GM19240 (cell line): ENCODE results near the gene LGR5.
"Not testable (repeated sequence)": the region's sequence is repeated elsewhere in the genome, so short reads cannot be mapped to it uniquely, and the experiment has no call there.

Experiments
- DNase-seq: peaks from one replicate; pipeline ENCODE4 v3.0.0; 2011; ENCODE audit warnings: low spot score; ENCODE audit not compliant: insufficient read length

The LGR5 gene

DNA sequence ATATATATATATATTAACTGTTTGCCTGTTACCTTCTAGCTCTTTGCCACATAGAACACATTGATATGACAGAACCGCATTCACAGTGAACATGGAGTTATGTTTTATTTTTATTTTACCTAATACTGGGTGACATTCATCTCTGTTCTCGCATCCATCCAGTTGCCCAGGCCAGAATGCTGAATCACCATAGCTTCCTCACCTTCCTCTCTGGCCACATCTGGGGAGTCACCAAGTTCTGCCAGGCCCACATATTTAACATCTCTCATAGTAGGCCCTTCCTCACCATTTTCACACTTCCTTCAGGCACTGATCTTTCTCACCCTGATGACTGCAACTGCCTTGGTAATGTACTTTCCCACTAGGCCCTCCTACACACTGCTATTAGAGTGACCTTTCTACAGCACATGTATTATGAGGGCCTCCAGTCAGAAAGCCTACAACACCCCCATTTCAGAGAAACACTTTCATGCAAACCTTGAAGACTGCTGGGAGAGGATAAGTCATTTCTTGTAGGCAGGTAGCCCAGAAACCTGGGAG, 106.8 kb downstream of the LGR5 start:
- no peak for DNase-seq

DNA sequence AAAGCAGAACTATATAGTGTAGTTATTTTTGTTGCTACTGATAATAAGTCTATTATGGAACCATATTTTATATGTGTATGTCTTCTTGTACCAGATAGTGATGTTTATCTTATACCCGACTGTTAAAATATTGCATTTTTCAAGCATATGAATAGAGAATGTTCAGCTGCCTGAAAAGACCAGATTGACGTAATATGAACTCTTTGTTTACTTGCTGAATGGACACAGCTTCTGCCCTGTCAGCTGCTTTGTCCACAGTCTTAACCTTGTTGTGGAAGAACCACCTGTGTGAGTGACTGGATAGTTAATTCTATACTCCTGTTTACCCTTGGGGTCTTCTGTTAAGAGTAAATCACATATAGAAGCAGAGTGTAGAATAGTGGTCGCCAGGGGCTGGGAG, 109.3 kb downstream of the LGR5 start:
- no peak for DNase-seq

DNA sequence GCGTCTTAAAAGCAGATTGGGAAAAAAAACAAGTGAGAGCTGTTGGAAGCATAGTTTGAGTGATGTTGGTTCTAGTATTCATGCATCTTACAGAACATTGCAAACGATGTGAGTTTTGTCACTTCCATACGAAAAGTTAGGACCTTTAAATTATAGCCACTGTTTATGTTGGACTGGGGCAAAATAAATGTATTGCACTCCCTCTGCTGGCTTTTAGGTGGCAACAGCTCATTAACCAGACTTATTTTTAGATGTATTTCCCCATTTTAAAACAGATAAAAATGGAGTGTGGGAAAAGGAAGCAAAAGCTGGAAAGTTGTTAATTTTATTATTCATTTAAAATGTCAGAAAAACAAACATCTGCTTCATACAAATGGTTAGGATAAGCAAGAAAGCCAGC, 111.9 kb downstream of the LGR5 start:
- no peak for DNase-seq

DNA sequence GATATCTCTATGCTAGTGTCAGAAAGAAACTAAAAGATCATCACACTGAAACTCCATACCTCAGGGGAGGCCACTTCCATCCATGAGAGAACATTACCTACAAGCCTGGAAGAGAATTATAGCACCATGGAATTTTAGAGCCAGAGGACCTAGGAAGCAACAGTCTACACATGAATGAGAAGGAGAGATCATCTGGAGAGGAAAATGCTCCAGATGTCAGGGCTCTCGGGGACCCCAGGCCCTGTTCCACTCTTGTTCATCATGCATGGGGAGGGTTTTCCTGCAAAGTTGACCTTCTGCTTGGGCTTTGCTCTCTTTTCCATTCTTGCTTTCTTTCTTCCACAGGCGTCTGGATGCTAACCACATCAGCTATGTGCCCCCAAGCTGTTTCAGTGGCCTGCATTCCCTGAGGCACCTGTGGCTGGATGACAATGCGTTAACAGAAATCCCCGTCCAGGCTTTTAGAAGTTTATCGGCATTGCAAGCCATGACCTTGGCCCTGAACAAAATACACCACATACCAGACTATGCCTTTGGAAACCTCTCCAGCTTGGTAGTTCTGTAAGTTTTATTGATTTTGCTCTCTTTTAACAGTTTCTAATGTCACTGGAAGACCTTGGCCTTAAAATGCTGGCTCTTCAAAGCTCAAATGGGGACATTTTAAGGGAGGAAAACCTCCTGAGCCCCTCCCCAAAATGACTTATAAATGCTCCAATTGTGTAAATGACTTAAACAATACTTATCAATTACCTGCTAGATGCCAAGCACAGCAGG, 113.3 kb downstream of the LGR5 start:
- DNase-seq: no peak

DNA sequence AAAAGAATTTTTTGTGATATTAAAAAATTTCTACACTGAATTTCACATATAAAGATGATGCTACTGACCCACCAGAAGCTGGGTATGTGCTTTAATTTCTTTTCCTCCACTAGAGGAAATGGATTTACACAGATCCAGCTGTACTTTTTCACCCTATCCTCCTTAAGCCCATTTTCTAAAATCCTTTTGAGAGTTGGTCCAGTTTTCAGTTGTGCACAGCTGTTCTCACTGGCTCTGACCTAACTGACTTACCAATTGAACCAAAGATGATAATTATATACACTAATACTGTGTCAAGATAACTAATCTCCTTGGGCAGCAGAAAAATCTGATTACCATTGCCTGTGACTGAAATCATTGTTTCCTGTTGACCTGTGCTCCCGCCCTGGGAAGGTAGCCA, 115.6 kb downstream of the LGR5 start:
- no peak for DNase-seq

DNA sequence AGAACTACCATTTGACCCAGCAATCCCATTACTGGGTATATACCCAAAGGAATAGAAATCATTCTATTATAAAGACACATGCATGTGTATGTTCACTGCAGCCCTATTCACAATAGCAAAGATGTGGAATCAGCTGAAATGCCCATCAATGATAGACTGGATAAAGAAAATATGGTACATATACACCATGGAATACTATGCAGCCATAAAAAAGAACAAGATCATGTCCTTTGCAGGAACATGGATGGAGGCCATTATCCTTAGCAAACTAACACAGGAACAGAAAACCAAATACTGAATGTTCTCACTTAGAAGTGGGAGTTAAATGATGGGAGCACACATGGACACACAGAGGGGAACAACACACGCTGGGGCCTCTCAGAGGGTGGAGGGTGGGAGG, 116.2 kb downstream of the LGR5 start:
- not testable (repeated sequence) for DNase-seq

DNA sequence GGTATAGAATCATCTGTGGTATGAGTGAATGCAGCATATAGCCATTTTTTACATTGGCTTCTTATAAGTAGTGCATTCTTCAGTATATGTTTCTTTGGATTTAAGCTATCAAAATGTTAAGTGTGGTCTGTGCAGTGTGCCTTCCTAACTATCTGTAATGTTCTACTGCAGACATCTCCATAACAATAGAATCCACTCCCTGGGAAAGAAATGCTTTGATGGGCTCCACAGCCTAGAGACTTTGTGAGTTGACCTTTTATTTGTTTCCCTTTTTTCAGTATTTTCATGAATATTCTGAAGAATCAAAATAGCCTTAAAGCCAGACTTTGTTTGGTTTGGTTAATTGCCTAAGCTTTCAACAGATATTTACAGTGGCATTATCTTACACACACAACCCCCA, 116.8 kb downstream of the LGR5 start:
- no peak for DNase-seq

DNA sequence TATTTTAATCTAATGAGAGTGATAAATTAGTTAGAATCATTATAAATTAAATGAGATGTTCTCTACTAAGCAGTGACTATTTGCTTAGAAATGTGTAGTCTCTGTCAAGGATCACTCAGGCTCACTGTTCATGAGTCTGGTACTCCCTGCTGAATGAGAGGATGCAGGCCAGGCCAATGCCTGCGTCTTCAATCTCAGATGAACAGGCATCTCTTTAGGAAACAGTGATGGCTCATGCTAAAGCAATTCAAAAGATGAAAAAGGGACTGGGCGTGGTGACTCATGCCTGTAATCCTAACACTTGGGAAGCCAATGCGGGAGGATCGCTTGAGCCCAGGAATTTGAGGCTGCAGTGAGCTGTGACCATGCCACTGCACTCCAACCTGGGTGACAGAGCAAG, 117.3 kb downstream of the LGR5 start:
- no peak for DNase-seq

DNA sequence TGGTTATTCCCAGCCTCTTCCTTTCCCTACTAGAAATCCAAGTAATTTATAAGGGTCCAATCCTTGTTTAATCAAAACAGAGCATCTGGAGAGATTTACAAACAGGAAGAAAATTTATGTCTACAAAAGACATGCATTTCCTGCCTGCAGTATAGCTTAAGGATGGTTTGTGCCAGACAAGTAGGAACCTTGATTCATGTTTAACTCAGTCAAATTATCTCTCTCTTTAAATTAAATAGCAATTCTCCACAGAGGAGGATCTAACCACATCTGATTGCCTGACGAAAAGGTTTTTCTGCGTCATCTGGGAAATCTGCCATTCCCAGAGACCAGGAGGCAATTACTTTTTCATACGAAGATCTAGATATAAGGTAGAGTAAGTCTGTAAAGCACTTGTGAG, 118.8 kb downstream of the LGR5 start:
- no peak for DNase-seq

DNA sequence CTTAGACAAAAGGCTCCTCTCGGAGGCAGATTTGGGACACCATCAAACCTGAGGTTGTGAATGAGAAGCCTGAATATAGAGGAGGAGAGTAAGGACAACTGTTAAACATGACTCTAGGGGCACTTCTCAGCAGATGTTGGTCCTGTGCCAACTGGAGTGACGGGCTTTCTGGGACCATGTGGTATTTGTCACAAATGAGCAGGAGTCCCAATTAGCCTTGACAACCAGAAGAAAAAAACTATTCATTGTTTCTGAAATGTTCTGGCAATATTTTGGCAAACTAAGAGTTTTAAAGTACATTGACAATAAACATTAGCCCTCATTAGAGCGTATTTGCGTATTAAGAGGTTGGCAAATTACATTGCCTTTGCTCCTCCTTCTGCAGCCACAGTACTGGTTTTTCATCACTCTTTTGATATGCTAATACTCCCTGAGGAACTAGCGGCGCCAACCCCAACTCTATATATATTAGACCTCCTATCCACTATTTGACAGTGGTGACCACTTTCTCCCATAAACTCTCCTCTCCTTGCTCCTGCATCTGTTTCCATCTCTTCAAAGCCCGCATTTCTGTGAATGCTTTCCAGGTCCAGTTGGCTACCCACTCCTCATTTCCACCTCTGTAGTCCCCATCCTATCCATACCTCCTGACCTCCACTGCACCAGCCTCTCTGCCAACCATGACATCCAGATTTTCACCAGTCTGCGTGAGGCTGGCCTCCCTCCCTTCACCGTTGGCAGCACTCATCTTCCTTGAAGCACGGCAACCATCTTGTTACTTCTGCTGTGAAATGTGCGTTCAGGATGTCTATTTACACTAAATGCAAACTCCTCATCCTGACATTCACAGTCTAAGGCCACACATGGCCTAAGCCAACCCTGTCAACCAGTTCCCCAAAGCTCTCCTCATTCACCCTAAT, 123.3 kb downstream of the LGR5 start:
- DNase-seq: no peak

DNA sequence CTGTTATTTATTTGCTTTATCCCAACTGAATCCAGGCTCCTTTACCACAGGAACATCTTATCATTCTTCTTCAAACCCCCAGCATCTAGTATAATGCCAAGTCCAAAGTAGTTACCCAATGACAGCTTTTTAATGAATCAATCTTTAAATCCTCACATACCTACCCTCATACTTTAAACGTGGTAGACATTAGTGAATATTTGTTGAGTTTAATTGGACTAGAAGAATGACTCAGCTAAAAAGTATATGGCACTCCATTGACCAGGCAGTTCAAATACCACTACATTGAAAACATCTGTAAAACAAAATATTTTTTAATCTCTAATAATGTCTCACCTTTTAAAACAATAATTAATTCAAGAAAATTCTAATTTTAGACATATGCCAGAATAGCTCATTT, 125.9 kb downstream of the LGR5 start:
- DNase-seq: no peak

DNA sequence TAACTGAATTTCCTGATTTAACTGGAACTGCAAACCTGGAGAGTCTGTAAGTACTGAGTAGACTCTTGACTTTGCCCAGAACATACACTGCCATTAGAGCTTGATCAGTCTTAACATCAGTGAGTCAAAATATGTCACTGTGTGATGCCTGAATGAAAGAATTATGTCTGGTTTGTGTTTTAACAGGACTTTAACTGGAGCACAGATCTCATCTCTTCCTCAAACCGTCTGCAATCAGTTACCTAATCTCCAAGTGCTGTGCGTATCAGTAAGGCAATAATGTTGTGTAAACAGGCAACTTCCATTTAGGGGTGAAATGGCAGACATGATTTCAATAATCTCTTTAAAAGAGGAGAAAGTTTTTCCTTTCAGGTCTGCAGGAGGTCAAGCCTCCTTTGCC, 127.1 kb downstream of the LGR5 start:
- DNase-seq: no peak

DNA sequence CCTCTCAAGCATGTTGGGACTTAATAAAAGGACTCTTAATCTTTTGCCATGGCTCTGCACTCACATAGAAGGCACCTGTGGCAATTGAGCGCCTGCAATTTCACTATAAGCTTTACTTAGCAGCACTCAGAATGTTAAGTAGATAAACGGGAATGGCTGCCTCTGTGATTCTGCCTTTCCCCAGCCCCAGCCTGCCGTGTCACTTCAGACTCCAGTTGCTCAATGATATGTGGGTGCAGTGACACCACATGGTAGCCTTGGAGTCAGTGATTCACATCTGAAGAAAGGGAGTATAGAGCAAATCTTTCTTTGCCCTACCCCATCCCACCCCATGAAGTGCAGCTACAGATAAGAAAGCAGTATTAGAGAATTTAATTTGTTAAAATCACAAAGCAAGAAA, 127.9 kb downstream of the LGR5 start:
- no peak for DNase-seq

DNA sequence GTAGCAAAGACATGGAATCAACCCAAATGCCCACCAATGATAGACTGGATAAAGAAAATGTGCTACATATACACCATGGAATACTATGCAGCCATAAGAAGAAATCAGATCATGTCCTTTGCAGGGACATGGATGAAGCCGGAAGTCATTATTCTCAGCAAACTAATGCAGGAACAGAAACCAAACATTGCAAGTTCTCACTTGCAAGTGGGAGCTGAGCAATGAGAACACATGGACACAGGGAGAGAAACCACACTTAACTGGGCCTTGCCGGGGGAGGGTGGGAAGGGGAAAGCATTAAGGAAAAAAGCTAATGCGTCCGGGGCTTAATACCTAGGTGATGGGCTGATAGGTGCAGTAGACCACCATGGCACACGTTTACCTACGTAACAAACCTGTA, 130.3 kb downstream of the LGR5 start:
- not testable (repeated sequence) for DNase-seq

DNA sequence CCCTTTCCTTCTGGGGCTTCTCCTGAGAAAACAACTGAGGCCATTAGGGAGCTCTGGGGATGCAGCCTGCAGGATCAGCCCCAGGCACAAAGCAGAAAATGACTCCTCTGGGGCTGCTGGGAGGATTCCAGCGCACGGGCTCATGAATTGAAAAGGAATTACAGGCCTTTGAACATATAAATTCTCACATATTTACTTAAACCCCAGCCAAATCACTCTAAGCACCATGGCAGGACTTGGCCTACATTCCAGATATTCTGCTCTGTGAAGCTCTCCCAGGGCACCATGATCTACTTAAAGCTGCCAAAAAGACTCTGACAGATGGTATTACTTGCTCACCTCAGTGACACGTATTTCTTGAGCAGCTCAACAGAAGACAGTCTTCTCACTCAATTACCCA, 136.9 kb downstream of the LGR5 start:
- DNase-seq: no peak

DNA sequence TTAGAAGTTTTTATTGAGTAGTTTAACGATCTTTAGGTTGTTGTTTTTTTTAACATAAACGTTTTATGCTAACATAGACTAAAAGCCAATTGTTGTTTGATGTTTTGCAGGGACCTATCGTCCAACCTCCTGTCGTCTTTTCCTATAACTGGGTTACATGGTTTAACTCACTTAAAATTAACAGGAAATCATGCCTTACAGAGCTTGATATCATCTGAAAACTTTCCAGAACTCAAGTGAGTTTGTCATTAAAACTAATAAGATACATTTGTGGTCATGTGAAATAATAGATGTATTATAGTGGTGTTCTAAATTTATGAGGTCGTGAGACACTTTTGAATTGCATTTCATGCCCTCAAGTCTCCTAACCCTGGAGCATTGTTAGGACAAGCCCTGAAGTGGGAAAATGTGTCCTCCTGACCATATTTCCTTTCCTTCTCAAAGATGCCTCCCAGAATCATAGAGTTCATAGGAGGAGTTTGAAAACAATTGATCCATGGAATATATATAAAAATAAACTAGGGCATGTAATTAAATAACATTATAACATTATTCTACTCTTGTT, 139.2 kb downstream of the LGR5 start:
- no peak for DNase-seq

DNA sequence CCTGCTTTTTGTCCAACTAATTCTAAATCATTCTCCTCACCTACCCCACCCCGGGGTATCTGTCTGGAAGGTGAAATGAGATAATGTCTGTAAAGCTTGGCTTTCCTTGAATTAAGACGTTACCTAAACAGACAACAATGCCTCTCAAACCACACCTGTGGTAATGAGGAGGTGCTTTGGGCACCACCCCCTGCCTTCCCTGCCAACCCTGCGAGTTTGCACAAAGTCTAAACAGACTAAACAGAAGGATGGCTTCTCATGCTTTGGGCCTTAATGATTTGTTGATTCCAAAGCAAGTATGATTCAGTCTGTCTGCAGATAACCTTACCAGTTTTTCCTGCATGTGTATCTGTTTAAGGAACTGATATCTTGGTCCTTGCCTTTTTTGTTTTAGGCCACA, 141.6 kb downstream of the LGR5 start:
- no peak for DNase-seq

DNA sequence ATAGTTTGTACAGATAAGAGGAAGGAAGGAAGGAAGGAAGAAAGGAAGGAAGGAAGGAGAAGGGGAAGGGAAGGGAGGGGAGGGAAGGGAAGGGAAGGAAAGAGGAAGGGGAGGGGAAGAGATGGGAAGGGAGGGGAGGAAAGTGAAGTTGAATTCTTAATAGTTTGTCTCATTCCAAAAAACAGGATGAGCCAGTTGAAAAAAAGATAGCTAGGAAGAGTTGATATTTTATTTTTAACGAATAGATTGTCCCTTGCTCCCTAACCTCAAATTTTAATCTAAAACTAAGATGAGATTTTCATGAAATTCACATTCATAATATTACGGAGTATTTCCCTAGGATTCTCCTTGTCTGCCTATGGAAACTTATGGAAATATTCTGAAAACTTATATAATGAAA, 143.3 kb downstream of the LGR5 start:
- DNase-seq: no peak

DNA sequence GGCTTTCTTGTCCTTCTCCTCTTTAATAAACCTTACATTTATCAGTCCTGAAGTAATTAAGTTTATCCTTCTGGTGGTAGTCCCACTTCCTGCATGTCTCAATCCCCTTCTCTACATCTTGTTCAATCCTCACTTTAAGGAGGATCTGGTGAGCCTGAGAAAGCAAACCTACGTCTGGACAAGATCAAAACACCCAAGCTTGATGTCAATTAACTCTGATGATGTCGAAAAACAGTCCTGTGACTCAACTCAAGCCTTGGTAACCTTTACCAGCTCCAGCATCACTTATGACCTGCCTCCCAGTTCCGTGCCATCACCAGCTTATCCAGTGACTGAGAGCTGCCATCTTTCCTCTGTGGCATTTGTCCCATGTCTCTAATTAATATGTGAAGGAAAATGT, 144.8 kb downstream of the LGR5 start:
- no peak for DNase-seq

DNA sequence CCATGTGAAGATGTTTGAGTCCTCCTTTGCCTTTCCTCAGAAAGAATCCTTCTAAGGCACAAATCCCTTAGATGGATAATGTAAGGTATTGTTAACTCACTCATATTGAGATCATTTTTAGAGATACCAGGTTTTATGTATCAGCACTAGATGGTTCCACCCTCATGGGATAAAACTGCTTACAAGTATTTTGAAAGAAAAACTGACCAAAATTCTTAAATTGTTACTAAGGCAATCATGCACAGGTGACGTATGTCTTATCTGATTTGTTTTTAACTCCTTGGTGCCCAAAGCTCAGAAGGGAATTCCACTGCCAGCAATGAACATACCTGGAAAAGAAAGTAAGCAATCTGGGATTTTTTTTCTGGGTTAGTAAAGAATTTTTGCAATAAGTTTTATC, 145.6 kb downstream of the LGR5 start:
- DNase-seq: no peak

DNA sequence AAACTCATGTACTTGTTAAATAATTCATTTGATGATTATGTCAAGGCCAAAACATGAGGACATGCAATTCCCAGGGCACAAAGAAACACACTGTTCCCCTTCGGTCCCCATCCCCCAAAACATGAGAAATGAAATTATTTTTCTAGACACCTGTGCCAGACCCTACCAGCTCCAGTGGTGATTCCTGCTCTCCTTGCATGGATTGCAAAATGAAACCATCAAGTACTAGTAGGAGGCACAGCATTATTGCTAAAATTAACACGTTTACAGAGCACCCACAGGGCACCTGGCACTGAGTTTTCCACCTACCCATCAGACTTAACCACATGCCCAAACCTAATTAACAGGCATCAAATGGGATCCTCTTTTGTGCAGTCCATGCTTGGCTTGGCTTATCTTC, 147.4 kb downstream of the LGR5 start:
- no peak for DNase-seq

DNA sequence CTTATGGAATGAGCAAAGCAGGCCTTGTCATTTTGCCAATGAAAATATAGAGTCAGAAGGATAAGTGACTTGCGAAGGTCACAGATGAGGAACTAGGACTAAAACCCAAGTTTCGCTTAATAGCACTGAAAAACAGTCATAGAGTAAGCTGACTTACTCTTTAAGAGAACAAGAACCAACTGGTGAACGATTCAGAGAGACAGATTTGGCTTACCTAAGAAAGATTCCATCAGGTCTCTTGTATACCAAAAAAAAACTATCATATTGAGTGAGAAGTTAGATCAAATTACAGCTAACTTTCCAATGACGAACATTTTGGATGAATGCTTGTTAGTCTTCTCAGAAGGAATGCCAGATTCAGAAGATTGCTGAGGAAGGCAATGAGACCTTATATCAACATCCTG, 149.9 kb downstream of the LGR5 start:
- DNase-seq: no peak
